GM12878 (cell line): Measurements from ENCODE around the gene RAD51B. TPM values are rescaled to one million over a fixed set of nuclear protein-coding genes. Genes with fewer than 3 reads are reported as not detected.

Experiments
- ATF3 ChIP-seq: IDR thresholded peaks from 2 replicates; pipeline ENCODE4 v1.6.1; 2011; ENCODE audit warnings: low read depth, mild to moderate bottlenecking, low read length, moderate library complexity, borderline replicate concordance; ENCODE audit errors: extremely low read depth
- BRCA1 ChIP-seq: IDR thresholded peaks from 2 replicates; pipeline ENCODE4 v1.6.1; 2011; ENCODE audit warnings: low read depth, low read length, improper control_type of control experiment
- CBFB ChIP-seq: IDR thresholded peaks from 2 replicates; pipeline ENCODE4 v1.6.1; 2016; ENCODE audit warnings: antibody characterized with exemption, low read depth
- CBX3 ChIP-seq: fragments of 200-600 bp; sonication (generic); IDR thresholded peaks from 2 replicates; pipeline ENCODE4 v1.6.1; 2016; ENCODE audit warnings: low read depth, borderline replicate concordance
- CBX5 ChIP-seq: sonication (generic); IDR thresholded peaks from 2 replicates; pipeline ENCODE4 v1.6.1; 2016; ENCODE audit warnings: low read depth, moderate library complexity, mild to moderate bottlenecking, inconsistent platforms
- CHD2 ChIP-seq: IDR thresholded peaks from 2 replicates; pipeline ENCODE4 v1.6.1; 2011; ENCODE audit warnings: low read depth, low read length, improper control_type of control experiment, borderline replicate concordance
- E2F8 ChIP-seq: fragments of 450-650 bp; IDR thresholded peaks from 2 replicates; pipeline ENCODE4 v1.6.1; 2018; ENCODE audit warnings: mild to moderate bottlenecking, low read depth, moderate library complexity; ENCODE audit not compliant: partially characterized antibody
- EZH2 ChIP-seq: IDR thresholded peaks from 2 replicates; pipeline ENCODE4 v1.6.1; 2012; ENCODE audit warnings: low read depth, mild to moderate bottlenecking, control low read depth, inconsistent platforms, low read length, borderline replicate concordance; ENCODE audit not compliant: control insufficient read depth
- FOS ChIP-seq: IDR thresholded peaks from 3 replicates; pipeline ENCODE4 v1.6.1; 2011; ENCODE audit warnings: borderline replicate concordance; ENCODE audit not compliant: insufficient read length; ENCODE audit errors: extremely low read depth
- MTA2 ChIP-seq: fragments of 450-650 bp; IDR thresholded peaks from 2 replicates; pipeline ENCODE4 v1.6.1; 2016; ENCODE audit warnings: low read depth, mild to moderate bottlenecking, moderate library complexity
- NFIC ChIP-seq: IDR thresholded peaks from 2 replicates; pipeline ENCODE4 v1.6.1; 2012; ENCODE audit warnings: low read depth, mild to moderate bottlenecking, inconsistent platforms, low read length, moderate library complexity
- NKRF ChIP-seq: fragments of 450-650 bp; conservative IDR thresholded peaks from 2 replicates; pipeline ENCODE4 v1.6.1; 2017; ENCODE audit warnings: mild to moderate bottlenecking, moderate library complexity
- RAD51 ChIP-seq: fragments of 450-650 bp; IDR thresholded peaks from 2 replicates; pipeline ENCODE4 v1.6.1; 2016; ENCODE audit warnings: moderate library complexity, mild to moderate bottlenecking, inconsistent platforms
- RUNX3 ChIP-seq: IDR thresholded peaks from 2 replicates; pipeline ENCODE4 v1.6.1; 2012; ENCODE audit warnings: low read length, inconsistent platforms
- TAF1 ChIP-seq: IDR thresholded peaks from 2 replicates; pipeline ENCODE4 v1.6.1; 2011; ENCODE audit warnings: mild to moderate bottlenecking, low read depth, low read length, borderline replicate concordance
- YBX1 ChIP-seq: fragments of 450-650 bp; IDR thresholded peaks from 2 replicates; pipeline ENCODE4 v1.6.1; 2016; ENCODE audit warnings: antibody characterized with exemption
- YY1 ChIP-seq: IDR thresholded peaks from 2 replicates; pipeline ENCODE4 v1.6.1; 2011; ENCODE audit warnings: low read depth, mild to moderate bottlenecking, low read length
- polyA plus RNA-seq, 11 experiments: library from polyadenylated mRNA; depleted of rRNA in 4 of 11; unstranded in 6 of 11; stranded (reverse) in 5 of 11; fragments of >200 nt; fragmentation: Nextera tagmentation in 4 of 11; fragmentation: Illumina TruSeq in 1 of 11; extraction: Ambion mirVana in 4 of 11; extraction: Trizol in 1 of 11; gene quantifications; 1 replicate in 1 of 11; 2 replicates in 10 of 11; pipeline versions ENCODE4 v1.2.1 to v1.2.3, GENCODE V29; 2011 to 2016; ENCODE audit warnings: inconsistent platforms in 2 of 11, missing spikeins in 2 of 11, low read depth in 1 of 11
- total RNA-seq, 4 experiments: library from RNA; depleted of rRNA in 3 of 4; stranded (reverse); fragments of >200 nt in 3 of 4; fragmentation: Illumina TruSeq in 1 of 4; extraction: Trizol in 1 of 4; gene quantifications; 2 replicates each; pipeline versions ENCODE4 v1.2.1 to v1.2.3, GENCODE V29; 2013 to 2021
- TF ChIP-seq, protein P1 (sequence below): fragments of 450-650 bp; IDR thresholded peaks from 2 replicates; pipeline ENCODE4 v1.6.1; 2017; ENCODE audit warnings: borderline replicate concordance
- TF ChIP-seq, protein P2 (sequence below): IDR thresholded peaks from 2 replicates; pipeline ENCODE4 v1.6.1; 2011; ENCODE audit warnings: borderline replicate concordance, low read depth, mild to moderate bottlenecking, moderate library complexity, low read length; ENCODE audit not compliant: insufficient read depth, poor library complexity, severe bottlenecking

RAD51B gene
- total and polyA plus RNA-seq, 10 of the 15 experiments (the other 5 are each of a cell fraction or from before 2014, with no cell fraction given), result 9.8 to 26.8 (median 21.3) TPM

- TF ChIP-seq E2F8, result no peak
- 0 out of 2 replicates have a peak, but pooled peaks have one; percentile 23 for TF ChIP-seq CHD2
- no peak for TF ChIP-seq YY1
- no peak for TF ChIP-seq FOS
- TF ChIP-seq CBX3, result no peak
- TF ChIP-seq CBX5, result no peak
- no peak for TF ChIP-seq BRCA1
- TF ChIP-seq YBX1, result no peak
- TF ChIP-seq, protein P1, sequence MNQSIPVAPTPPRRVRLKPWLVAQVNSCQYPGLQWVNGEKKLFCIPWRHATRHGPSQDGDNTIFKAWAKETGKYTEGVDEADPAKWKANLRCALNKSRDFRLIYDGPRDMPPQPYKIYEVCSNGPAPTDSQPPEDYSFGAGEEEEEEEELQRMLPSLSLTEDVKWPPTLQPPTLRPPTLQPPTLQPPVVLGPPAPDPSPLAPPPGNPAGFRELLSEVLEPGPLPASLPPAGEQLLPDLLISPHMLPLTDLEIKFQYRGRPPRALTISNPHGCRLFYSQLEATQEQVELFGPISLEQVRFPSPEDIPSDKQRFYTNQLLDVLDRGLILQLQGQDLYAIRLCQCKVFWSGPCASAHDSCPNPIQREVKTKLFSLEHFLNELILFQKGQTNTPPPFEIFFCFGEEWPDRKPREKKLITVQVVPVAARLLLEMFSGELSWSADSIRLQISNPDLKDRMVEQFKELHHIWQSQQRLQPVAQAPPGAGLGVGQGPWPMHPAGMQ, result no peak
- no peak for TF ChIP-seq ATF3
- no peak for TF ChIP-seq NKRF
- no peak for TF ChIP-seq EZH2
- TF ChIP-seq RUNX3, result no peak
- TF ChIP-seq, protein P2, sequence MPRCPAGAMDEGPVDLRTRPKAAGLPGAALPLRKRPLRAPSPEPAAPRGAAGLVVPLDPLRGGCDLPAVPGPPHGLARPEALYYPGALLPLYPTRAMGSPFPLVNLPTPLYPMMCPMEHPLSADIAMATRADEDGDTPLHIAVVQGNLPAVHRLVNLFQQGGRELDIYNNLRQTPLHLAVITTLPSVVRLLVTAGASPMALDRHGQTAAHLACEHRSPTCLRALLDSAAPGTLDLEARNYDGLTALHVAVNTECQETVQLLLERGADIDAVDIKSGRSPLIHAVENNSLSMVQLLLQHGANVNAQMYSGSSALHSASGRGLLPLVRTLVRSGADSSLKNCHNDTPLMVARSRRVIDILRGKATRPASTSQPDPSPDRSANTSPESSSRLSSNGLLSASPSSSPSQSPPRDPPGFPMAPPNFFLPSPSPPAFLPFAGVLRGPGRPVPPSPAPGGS, result no peak
- no peak for TF ChIP-seq TAF1
- peak; percentile 84 for TF ChIP-seq RAD51
- TF ChIP-seq MTA2, result no peak
- TF ChIP-seq NFIC, result no peak
- TF ChIP-seq CBFB, result no peak
These were observed 921 bp downstream of the RAD51B start (continued) for GRCh38 chr14:67820428-67820971.
